HepG2 (cell line): Measurements from ENCODE around the gene TULP3. TPM values are rescaled to one million over a fixed set of nuclear protein-coding genes. Genes with fewer than 3 reads are reported as not detected.

Experiments used
- ETV5 ChIP-seq: IDR thresholded peaks from 2 replicates; pipeline ENCODE4 v1.6.1; 2018; ENCODE audit warnings: missing biosample characterization, missing genetic modification reagents, inconsistent platforms, borderline replicate concordance
- HDAC1 ChIP-seq: sonication (generic); formaldehyde crosslinking; IDR thresholded peaks from 2 replicates; pipeline ENCODE4 v1.5.1; 2020; ENCODE audit warnings: mild to moderate bottlenecking, missing genetic modification reagents
- HDAC2 ChIP-seq: sonication (generic); formaldehyde crosslinking; IDR thresholded peaks from 2 replicates; pipeline ENCODE4 v1.4.0; 2020; ENCODE audit warnings: missing genetic modification reagents
- KLF11 ChIP-seq: IDR thresholded peaks from 2 replicates; pipeline ENCODE4 v1.6.1; 2016; ENCODE audit warnings: missing compliant biosample characterization
- KMT2B ChIP-seq: IDR thresholded peaks from 2 replicates; pipeline ENCODE4 v1.6.1; 2016; ENCODE audit warnings: missing genetic modification reagents, missing compliant biosample characterization
- MIXL1 ChIP-seq: IDR thresholded peaks from 2 replicates; pipeline ENCODE4 v1.6.1; 2016
- NFE2L1 ChIP-seq: sonication (generic); formaldehyde crosslinking; IDR thresholded peaks from 2 replicates; pipeline ENCODE4 v1.4.0; 2020; ENCODE audit warnings: missing genetic modification reagents, mild to moderate bottlenecking, borderline replicate concordance
- PAWR ChIP-seq: sonication (generic); formaldehyde crosslinking; IDR thresholded peaks from 2 replicates; pipeline ENCODE4 v1.4.0; 2020; ENCODE audit warnings: missing genetic modification reagents, mild to moderate bottlenecking, borderline replicate concordance
- SIX1 ChIP-seq: sonication (generic); formaldehyde crosslinking; IDR thresholded peaks from 2 replicates; pipeline ENCODE4 v1.4.0; 2020; ENCODE audit warnings: missing genetic modification reagents, borderline replicate concordance
- TP53 ChIP-seq: sonication (generic); formaldehyde crosslinking; conservative IDR thresholded peaks from 2 replicates; pipeline ENCODE4 v1.4.0; 2020; ENCODE audit warnings: missing genetic modification reagents
- XRCC5 ChIP-seq: fragments of 200-400 bp; formaldehyde crosslinking; optimal IDR thresholded peaks from 2 replicates; pipeline ENCODE3; 2017; ENCODE audit warnings: mild to moderate bottlenecking, low read length
- ZBTB2 ChIP-seq: sonication (generic); formaldehyde crosslinking; IDR thresholded peaks from 2 replicates; pipeline ENCODE4 v1.8.0; 2022; ENCODE audit warnings: low read depth, missing genetic modification reagents
- ZNF24 ChIP-seq: fragments of 450-650 bp; IDR thresholded peaks from 2 replicates; pipeline ENCODE4 v1.6.1; 2017; ENCODE audit warnings: antibody characterized with exemption, mild to moderate bottlenecking
- ZNF331 ChIP-seq: sonication (generic); formaldehyde crosslinking; IDR thresholded peaks from 2 replicates; pipeline ENCODE4 v1.4.0; 2020; ENCODE audit warnings: missing genetic modification reagents
- ZNF383 ChIP-seq: sonication (generic); formaldehyde crosslinking; IDR thresholded peaks from 2 replicates; pipeline ENCODE4 v1.4.0; 2020; ENCODE audit warnings: missing genetic modification reagents, mild to moderate bottlenecking, borderline replicate concordance
- ZNF749 ChIP-seq: sonication (generic); formaldehyde crosslinking; IDR thresholded peaks from 2 replicates; pipeline ENCODE4 v1.8.0; 2022; ENCODE audit warnings: mild to moderate bottlenecking, missing genetic modification reagents, moderate library complexity, borderline replicate concordance
- polyA plus RNA-seq, 8 experiments: library from polyadenylated mRNA; depleted of rRNA in 3 of 8; stranded (reverse) in 7 of 8; unstranded in 1 of 8; fragments of >200 nt; fragmentation: Illumina TruSeq in 4 of 8; extraction: Trizol in 4 of 8; gene quantifications; 2 replicates each; pipeline versions ENCODE4 v1.2.1 to v1.2.3, GENCODE V29; 2011 to 2016; ENCODE audit warnings: low read depth in 4 of 8, missing spikeins in 1 of 8, mixed read lengths in 1 of 8; ENCODE audit not compliant: insufficient read depth in 1 of 8
- total RNA-seq, 5 experiments: library from RNA; depleted of rRNA; stranded (reverse); fragments of >200 nt; fragmentation: Illumina TruSeq; extraction: Trizol; gene quantifications; 2 replicates each; pipeline ENCODE4 v1.2.3, GENCODE V29; 2016; ENCODE audit warnings: low read depth in 1 of 5
- TF ChIP-seq, protein P1 (sequence below): sonication (generic); formaldehyde crosslinking; IDR thresholded peaks from 2 replicates; pipeline ENCODE4 v1.9.0; 2021; ENCODE audit warnings: missing genetic modification reagents, mild to moderate bottlenecking, borderline replicate concordance
- TF ChIP-seq, protein P2 (sequence below), 2 experiments: sonication (generic) in 1 of 2; formaldehyde crosslinking in 1 of 2; IDR thresholded peaks; 2 replicates each; pipeline versions ENCODE4 v1.4.0 to v1.6.1; 2016 to 2020; ENCODE audit warnings: borderline replicate concordance in 1 of 2, low read depth in 1 of 2, mild to moderate bottlenecking in 1 of 2, missing genetic modification reagents in 1 of 2
- TF ChIP-seq, protein P3 (sequence below): sonication (generic); formaldehyde crosslinking; conservative IDR thresholded peaks from 2 replicates; pipeline ENCODE4 v1.4.0; 2020; ENCODE audit warnings: mild to moderate bottlenecking, missing genetic modification reagents, moderate library complexity

TULP3 gene
- total and polyA plus RNA-seq, 2 of the 13 experiments (the other 11 are each of a cell fraction or from before 2014, with no cell fraction given): 11.2 to 13.2 TPM

DNA sequence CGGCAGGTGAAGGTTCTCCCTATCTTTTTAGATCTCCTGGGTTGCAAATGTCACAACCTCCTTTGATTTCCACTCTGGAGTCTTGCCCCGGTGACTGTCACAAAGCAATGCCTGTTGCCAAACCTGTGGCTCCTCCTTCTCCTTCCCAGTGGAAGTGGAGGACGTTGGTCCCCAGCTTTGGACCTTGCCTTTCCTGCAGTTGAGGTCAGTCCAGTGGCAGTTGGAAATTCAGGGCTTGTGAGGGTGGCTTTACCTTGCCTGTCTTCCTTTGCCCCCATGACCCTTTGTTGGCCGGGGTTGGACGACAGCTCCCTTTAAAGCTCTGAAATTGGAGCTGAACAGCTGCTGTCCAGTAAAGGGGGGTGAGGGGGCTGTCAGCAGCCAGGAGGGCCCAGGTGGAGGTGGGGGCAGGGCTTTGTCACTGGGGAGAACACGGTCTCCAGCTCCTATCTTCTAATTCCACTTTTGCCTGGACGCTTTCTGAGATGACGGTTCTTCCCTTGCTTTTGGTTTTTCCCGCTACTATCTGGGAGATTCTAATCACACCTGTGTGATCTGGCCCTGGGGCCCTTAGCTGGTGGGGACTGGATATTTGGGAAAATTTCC lies 72.6 kb downstream of the TULP3 start (continued):
- TF ChIP-seq, protein P1, sequence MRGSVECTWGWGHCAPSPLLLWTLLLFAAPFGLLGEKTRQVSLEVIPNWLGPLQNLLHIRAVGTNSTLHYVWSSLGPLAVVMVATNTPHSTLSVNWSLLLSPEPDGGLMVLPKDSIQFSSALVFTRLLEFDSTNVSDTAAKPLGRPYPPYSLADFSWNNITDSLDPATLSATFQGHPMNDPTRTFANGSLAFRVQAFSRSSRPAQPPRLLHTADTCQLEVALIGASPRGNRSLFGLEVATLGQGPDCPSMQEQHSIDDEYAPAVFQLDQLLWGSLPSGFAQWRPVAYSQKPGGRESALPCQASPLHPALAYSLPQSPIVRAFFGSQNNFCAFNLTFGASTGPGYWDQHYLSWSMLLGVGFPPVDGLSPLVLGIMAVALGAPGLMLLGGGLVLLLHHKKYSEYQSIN (CRISPR knock-in tag): no peak
- TF ChIP-seq NFE2L1 (CRISPR knock-in tag): no peak
- TF ChIP-seq, protein P2, sequence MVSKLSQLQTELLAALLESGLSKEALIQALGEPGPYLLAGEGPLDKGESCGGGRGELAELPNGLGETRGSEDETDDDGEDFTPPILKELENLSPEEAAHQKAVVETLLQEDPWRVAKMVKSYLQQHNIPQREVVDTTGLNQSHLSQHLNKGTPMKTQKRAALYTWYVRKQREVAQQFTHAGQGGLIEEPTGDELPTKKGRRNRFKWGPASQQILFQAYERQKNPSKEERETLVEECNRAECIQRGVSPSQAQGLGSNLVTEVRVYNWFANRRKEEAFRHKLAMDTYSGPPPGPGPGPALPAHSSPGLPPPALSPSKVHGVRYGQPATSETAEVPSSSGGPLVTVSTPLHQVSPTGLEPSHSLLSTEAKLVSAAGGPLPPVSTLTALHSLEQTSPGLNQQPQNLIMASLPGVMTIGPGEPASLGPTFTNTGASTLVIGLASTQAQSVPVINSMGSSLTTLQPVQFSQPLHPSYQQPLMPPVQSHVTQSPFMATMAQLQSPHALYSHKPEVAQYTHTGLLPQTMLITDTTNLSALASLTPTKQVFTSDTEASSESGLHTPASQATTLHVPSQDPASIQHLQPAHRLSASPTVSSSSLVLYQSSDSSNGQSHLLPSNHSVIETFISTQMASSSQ (IDR thresholded peaks at IDR 0.05; ENCODE audit: low read depth): no peak
- TF ChIP-seq, protein P2 (CRISPR knock-in tag; IDR thresholded peaks at IDR 0.05; ENCODE audit: borderline replicate concordance): peak; percentile 45; the same call in 1 of the 2 replicates
- no peak for TF ChIP-seq KLF11 (CRISPR knock-in tag)
- no peak for TF ChIP-seq ZNF383 (CRISPR knock-in tag)
- no peak for TF ChIP-seq ZNF749
- TF ChIP-seq ZNF24: no peak
- 0 out of 2 replicates have a peak, but pooled peaks have one; percentile 19 for TF ChIP-seq ZBTB2 (CRISPR knock-in tag)
- TF ChIP-seq MIXL1 (CRISPR knock-in tag): peak; percentile 17; the same call in 1 of the 2 replicates
- TF ChIP-seq, protein P3, sequence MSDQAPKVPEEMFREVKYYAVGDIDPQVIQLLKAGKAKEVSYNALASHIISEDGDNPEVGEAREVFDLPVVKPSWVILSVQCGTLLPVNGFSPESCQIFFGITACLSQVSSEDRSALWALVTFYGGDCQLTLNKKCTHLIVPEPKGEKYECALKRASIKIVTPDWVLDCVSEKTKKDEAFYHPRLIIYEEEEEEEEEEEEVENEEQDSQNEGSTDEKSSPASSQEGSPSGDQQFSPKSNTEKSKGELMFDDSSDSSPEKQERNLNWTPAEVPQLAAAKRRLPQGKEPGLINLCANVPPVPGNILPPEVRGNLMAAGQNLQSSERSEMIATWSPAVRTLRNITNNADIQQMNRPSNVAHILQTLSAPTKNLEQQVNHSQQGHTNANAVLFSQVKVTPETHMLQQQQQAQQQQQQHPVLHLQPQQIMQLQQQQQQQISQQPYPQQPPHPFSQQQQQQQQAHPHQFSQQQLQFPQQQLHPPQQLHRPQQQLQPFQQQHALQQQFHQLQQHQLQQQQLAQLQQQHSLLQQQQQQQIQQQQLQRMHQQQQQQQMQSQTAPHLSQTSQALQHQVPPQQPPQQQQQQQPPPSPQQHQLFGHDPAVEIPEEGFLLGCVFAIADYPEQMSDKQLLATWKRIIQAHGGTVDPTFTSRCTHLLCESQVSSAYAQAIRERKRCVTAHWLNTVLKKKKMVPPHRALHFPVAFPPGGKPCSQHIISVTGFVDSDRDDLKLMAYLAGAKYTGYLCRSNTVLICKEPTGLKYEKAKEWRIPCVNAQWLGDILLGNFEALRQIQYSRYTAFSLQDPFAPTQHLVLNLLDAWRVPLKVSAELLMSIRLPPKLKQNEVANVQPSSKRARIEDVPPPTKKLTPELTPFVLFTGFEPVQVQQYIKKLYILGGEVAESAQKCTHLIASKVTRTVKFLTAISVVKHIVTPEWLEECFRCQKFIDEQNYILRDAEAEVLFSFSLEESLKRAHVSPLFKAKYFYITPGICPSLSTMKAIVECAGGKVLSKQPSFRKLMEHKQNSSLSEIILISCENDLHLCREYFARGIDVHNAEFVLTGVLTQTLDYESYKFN (CRISPR knock-in tag): peak; percentile 91
- TF ChIP-seq HDAC1 (CRISPR knock-in tag): peak; percentile 84; the same call in 1 of the 2 replicates
- TF ChIP-seq TP53: no peak
- TF ChIP-seq ETV5 (CRISPR knock-in tag): peak; percentile 84; the same call in 1 of the 2 replicates
- peak; percentile 86 for TF ChIP-seq HDAC2 (CRISPR knock-in tag)
- no peak; the same call in 1 of the 2 replicates for TF ChIP-seq ZNF331 (CRISPR knock-in tag)
- TF ChIP-seq XRCC5: peak; percentile 50
- peak; percentile 65; the same call in 1 of the 2 replicates for TF ChIP-seq SIX1 (CRISPR knock-in tag)
- TF ChIP-seq KMT2B: peak; percentile 10; the same call in 1 of the 2 replicates
- no peak for TF ChIP-seq PAWR (CRISPR knock-in tag)
